ENCODE data around the gene AGBL5. TPM values are rescaled to one million over a fixed set of nuclear protein-coding genes. Genes with fewer than 3 reads are reported as not detected.

The AGBL5 gene
- total and polyA plus RNA-seq, 9 of the 15 experiments (the other 6 are each of a cell fraction or from before 2014, with no cell fraction given): 3.3 to 52.7 (median 26.2) TPM

DNA sequence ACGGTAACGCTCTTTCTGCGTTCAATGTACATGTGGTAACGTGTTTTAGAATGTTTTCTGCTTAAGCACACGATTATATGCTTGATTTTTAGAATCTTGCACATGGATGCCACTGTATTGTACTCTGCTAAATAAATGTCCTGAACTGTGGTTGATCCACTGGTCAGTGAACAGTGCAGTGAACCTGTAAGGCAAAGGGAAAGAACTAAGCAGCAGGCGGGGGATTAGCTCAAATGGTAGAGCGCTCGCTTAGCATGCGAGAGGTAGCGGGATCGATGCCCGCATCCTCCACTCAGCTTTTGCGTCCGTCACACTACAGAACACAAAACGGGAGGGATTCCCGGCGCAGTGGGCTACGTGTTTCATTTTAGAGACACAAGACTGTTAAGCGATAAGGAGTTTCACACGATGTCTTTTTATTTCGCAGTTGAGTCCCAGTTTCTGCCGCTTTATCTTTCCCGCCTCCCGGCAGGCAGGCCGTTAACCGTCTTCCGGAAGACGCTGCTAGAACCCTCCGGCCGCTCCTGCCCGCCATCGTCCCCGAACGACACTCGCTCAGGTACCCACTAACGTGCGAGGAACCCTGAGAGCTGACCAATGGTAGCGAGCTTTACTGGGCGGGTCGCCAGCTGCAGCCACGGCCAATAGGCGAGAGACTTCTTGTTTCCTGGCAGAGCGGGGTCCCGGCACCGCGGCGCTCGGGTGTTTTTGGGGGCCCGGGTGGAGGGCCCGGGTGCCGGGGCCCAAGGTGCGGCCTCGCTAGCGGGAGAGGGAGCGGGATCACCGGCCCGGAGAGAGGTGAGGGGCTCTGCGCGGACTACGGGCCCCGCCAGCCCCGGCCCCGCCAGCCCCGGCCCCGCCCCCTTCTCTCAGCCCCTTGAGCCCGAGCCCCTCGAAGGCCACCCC lies at the start of gene AGBL5 (continued):
- peak; percentile 17; the same call in 1 of the 2 replicates for TF ChIP-seq ZBTB33 (CRISPR knock-in tag; IDR thresholded peaks at IDR 0.05)
- TF ChIP-seq, protein P1, sequence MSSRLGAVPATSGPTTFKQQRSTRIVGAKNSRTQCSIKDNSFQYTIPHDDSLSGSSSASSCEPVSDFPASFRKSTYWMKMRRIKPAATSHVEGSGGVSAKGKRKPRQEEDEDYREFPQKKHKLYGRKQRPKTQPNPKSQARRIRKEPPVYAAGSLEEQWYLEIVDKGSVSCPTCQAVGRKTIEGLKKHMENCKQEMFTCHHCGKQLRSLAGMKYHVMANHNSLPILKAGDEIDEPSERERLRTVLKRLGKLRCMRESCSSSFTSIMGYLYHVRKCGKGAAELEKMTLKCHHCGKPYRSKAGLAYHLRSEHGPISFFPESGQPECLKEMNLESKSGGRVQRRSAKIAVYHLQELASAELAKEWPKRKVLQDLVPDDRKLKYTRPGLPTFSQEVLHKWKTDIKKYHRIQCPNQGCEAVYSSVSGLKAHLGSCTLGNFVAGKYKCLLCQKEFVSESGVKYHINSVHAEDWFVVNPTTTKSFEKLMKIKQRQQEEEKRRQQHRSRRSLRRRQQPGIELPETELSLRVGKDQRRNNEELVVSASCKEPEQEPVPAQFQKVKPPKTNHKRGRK (tag; IDR thresholded peaks at IDR 0.05): no peak
- peak; percentile 60; the same call in 1 of the 2 replicates for TF ChIP-seq PHF8 (IDR thresholded peaks at IDR 0.05; ENCODE audit: borderline replicate concordance, low read length)
- TF ChIP-seq ZNF764 (CRISPR knock-in tag; IDR thresholded peaks at IDR 0.05; ENCODE audit: low read depth): peak; percentile 73
- peak; percentile 64; the same call in 1 of the 2 replicates for TF ChIP-seq DMBX1 (CRISPR knock-in tag; IDR thresholded peaks at IDR 0.05; ENCODE audit: borderline replicate concordance)
- TF ChIP-seq POLR2B (IDR thresholded peaks at IDR 0.05; ENCODE audit: low read depth, partially characterized antibody): peak; percentile 72
- TF ChIP-seq SMARCC2 (IDR thresholded peaks at IDR 0.05; ENCODE audit: low read depth): no peak
- TF ChIP-seq SUPT5H (IDR thresholded peaks at IDR 0.05): peak; percentile 81
- TF ChIP-seq NR2C1 (IDR thresholded peaks at IDR 0.05): 0 out of 2 replicates have a peak, but pooled peaks have one; percentile 17
- TF ChIP-seq NR2C1 (tag; IDR thresholded peaks at IDR 0.05): 0 out of 2 replicates have a peak, but pooled peaks have one; percentile 54
- peak; percentile 73 for TF ChIP-seq MEF2D (tag; conservative IDR thresholded peaks at IDR 0.05; ENCODE audit: low read depth)
- TF ChIP-seq HDAC6 (IDR thresholded peaks at IDR 0.05; ENCODE audit: low read depth, low read length): 0 out of 2 replicates have a peak, but pooled peaks have one; percentile 67
- no peak for TF ChIP-seq ZNF586 (CRISPR knock-in tag; conservative IDR thresholded peaks at IDR 0.05)
- TF ChIP-seq TFAP4 (CRISPR knock-in tag; IDR thresholded peaks at IDR 0.05; ENCODE audit: borderline replicate concordance): peak; percentile 90
- TF ChIP-seq, protein P2, sequence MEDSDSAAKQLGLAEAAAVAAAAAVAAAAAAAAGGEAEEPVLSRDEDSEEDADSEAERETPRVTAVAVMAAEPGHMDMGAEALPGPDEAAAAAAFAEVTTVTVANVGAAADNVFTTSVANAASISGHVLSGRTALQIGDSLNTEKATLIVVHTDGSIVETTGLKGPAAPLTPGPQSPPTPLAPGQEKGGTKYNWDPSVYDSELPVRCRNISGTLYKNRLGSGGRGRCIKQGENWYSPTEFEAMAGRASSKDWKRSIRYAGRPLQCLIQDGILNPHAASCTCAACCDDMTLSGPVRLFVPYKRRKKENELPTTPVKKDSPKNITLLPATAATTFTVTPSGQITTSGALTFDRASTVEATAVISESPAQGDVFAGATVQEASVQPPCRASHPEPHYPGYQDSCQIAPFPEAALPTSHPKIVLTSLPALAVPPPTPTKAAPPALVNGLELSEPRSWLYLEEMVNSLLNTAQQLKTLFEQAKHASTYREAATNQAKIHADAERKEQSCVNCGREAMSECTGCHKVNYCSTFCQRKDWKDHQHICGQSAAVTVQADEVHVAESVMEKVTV (CRISPR knock-in tag; IDR thresholded peaks at IDR 0.05): 0 out of 2 replicates have a peak, but pooled peaks have one; percentile 9
- TF ChIP-seq POLR3A (IDR thresholded peaks at IDR 0.05; ENCODE audit: borderline replicate concordance, extremely low read depth, insufficient read depth, insufficient read length): peak; percentile 82
- peak; percentile 59 for TF ChIP-seq HCFC1 (IDR thresholded peaks at IDR 0.05; ENCODE audit: low read depth, low read length)
- TF ChIP-seq THRAP3 (IDR thresholded peaks at IDR 0.05; ENCODE audit: borderline replicate concordance): no peak
- TF ChIP-seq MYC (IDR thresholded peaks at IDR 0.05; ENCODE audit: low read depth, low read length): peak; percentile 58
- TF ChIP-seq MYC (CRISPR knock-in tag; IDR thresholded peaks at IDR 0.05; ENCODE audit: borderline replicate concordance, low read depth): peak; percentile 47; the same call in 1 of the 2 replicates
- TF ChIP-seq GATA2 (CRISPR knock-in tag; IDR thresholded peaks at IDR 0.05): no peak
